Endothelial cell of umbilical vein (primary cell): ENCODE results near the gene ADAMTSL3.

Experiments
- EZH2 ChIP-seq: IDR thresholded peaks from 2 replicates; pipeline ENCODE4 v1.6.1; 2012; ENCODE audit warnings: borderline replicate concordance, low read depth, mild to moderate bottlenecking, moderate library complexity, low read length, inconsistent platforms; ENCODE audit not compliant: severe bottlenecking
- FOS ChIP-seq: IDR thresholded peaks from 2 replicates; pipeline ENCODE4 v1.6.1; 2011; ENCODE audit warnings: mild to moderate bottlenecking, low read length, moderate library complexity, borderline replicate concordance; ENCODE audit not compliant: insufficient read depth
- JUN ChIP-seq: IDR thresholded peaks from 2 replicates; pipeline ENCODE4 v1.6.1; 2011; ENCODE audit warnings: borderline replicate concordance, low read depth; ENCODE audit not compliant: insufficient read length, insufficient read depth
- MAX ChIP-seq: IDR thresholded peaks from 2 replicates; pipeline ENCODE4 v1.6.1; 2011; ENCODE audit not compliant: insufficient read depth, insufficient read length
- MYC ChIP-seq: IDR thresholded peaks from one replicate; pipeline ENCODE4 v1.6.1; 2011; ENCODE audit warnings: mild to moderate bottlenecking, low read depth, low read length
- POLR2A ChIP-seq: IDR thresholded peaks from 2 replicates; pipeline ENCODE4 v1.6.1; 2012; ENCODE audit warnings: low read depth, mild to moderate bottlenecking, control low read depth, low read length
- POLR2AphosphoS5 ChIP-seq: IDR thresholded peaks from 2 replicates; pipeline ENCODE4 v1.6.1; 2012; ENCODE audit warnings: low read depth, mild to moderate bottlenecking, control low read depth, low read length, moderate library complexity; ENCODE audit not compliant: insufficient read depth
- TF ChIP-seq, protein P1 (sequence below), 2 donors: IDR thresholded peaks; 1 replicate in 1 of 2; 2 replicates in 1 of 2; pipeline ENCODE4 v1.5.1; 2011; ENCODE audit warnings: low read length in 2 of 2, mild to moderate bottlenecking in 2 of 2, moderate library complexity in 2 of 2, control low read depth in 1 of 2, inconsistent platforms in 1 of 2, low read depth in 1 of 2; ENCODE audit not compliant: insufficient read depth in 1 of 2; ENCODE audit errors: extremely low read depth in 1 of 2

DNA sequence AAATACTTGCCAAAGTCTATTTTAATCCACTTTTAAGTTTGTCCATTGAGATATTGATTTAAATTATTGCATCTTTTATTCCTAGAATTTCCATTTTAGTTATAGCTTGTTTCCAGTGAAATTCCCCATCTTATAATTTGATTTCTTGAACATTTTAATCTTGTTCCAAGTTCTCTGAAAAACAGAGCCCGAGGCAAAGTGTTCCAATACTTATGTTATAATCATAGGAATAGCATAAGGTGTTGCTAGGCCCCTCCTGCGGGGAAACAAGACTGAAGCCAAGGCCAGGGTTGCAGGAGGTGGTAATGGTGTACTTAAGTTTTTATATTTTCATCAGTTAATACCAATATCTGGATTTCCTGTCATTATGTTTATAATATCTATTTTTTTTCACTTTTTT, 226.6 kb downstream of the ADAMTSL3 start:
- TF ChIP-seq POLR2A, result no peak
- no peak for TF ChIP-seq MYC
- no peak for TF ChIP-seq POLR2AphosphoS5
- no peak for TF ChIP-seq JUN
- TF ChIP-seq, protein P1, sequence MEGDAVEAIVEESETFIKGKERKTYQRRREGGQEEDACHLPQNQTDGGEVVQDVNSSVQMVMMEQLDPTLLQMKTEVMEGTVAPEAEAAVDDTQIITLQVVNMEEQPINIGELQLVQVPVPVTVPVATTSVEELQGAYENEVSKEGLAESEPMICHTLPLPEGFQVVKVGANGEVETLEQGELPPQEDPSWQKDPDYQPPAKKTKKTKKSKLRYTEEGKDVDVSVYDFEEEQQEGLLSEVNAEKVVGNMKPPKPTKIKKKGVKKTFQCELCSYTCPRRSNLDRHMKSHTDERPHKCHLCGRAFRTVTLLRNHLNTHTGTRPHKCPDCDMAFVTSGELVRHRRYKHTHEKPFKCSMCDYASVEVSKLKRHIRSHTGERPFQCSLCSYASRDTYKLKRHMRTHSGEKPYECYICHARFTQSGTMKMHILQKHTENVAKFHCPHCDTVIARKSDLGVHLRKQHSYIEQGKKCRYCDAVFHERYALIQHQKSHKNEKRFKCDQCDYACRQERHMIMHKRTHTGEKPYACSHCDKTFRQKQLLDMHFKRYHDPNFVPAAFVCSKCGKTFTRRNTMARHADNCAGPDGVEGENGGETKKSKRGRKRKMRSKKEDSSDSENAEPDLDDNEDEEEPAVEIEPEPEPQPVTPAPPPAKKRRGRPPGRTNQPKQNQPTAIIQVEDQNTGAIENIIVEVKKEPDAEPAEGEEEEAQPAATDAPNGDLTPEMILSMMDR (IDR thresholded peaks at IDR 0.05; ENCODE audit: extremely low read depth in 1 of 2, insufficient read depth in 1 of 2, low read depth in 1 of 2, low read length in 2 of 2), result no peak
- no peak for TF ChIP-seq FOS
- TF ChIP-seq EZH2, result no peak
- TF ChIP-seq MAX, result no peak
